ENCODE data around the gene MOGAT3. TPM values are rescaled to one million over a fixed set of nuclear protein-coding genes. Genes with fewer than 3 reads are reported as not detected.

Gene MOGAT3
- total and polyA plus RNA-seq, 9 of the 15 experiments (the other 6 are each of a cell fraction or from before 2014, with no cell fraction given) = 0.07 to 0.17 (median 0.13) TPM; not detected in 6

DNA sequence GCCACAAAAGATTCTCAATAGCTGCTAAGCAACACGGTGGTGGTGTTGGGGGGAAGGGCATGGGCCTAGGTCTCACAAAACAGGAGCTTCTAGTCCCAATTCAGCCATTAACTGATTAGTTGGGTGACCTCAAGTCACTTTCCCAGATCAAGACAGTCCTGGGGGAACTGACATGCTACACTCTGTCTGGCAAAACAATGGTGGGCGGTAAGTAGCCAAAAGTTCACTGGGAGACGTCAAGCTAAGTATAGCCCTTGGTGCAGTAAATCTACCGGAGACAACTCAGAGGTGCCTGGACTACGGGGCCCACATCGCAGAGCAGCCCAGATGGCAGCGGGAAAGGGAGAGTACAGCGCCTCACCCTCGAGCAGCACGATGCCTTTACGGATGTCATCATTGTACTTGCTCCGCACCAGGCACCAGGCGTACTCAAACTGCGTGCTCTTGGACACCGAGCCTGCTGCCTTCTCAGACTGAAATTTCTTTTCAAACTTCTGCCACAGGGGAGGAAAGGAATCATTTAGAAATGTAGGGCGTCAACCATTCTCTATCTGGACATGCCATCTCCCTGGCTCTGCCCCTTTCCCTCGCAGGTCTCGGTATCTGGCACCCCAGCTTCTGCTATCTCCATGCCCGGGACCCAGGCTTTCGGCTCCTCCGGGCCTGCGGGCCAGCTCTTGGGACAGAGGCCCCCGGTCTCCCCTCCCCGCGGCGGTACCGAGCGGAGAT, 43.0 kb upstream of the MOGAT3 start (continued):
- TF ChIP-seq, protein P1, sequence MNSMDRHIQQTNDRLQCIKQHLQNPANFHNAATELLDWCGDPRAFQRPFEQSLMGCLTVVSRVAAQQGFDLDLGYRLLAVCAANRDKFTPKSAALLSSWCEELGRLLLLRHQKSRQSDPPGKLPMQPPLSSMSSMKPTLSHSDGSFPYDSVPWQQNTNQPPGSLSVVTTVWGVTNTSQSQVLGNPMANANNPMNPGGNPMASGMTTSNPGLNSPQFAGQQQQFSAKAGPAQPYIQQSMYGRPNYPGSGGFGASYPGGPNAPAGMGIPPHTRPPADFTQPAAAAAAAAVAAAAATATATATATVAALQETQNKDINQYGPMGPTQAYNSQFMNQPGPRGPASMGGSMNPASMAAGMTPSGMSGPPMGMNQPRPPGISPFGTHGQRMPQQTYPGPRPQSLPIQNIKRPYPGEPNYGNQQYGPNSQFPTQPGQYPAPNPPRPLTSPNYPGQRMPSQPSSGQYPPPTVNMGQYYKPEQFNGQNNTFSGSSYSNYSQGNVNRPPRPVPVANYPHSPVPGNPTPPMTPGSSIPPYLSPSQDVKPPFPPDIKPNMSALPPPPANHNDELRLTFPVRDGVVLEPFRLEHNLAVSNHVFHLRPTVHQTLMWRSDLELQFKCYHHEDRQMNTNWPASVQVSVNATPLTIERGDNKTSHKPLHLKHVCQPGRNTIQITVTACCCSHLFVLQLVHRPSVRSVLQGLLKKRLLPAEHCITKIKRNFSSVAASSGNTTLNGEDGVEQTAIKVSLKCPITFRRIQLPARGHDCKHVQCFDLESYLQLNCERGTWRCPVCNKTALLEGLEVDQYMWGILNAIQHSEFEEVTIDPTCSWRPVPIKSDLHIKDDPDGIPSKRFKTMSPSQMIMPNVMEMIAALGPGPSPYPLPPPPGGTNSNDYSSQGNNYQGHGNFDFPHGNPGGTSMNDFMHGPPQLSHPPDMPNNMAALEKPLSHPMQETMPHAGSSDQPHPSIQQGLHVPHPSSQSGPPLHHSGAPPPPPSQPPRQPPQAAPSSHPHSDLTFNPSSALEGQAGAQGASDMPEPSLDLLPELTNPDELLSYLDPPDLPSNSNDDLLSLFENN (IDR thresholded peaks at IDR 0.05; ENCODE audit: low read depth in 2 of 2, low read length in 2 of 2) = no peak
- no peak for TF ChIP-seq ZNF124 (CRISPR knock-in tag; IDR thresholded peaks at IDR 0.05)
- TF ChIP-seq CBFA2T3 (IDR thresholded peaks at IDR 0.05) = peak; percentile 62
- no peak for TF ChIP-seq BRD4 (IDR thresholded peaks at IDR 0.05)
- no peak for TF ChIP-seq SP1 (CRISPR knock-in tag; IDR thresholded peaks at IDR 0.05)
- no peak for TF ChIP-seq PTBP1 (IDR thresholded peaks at IDR 0.05; ENCODE audit: low read depth, low read length)
- TF ChIP-seq, protein P2, sequence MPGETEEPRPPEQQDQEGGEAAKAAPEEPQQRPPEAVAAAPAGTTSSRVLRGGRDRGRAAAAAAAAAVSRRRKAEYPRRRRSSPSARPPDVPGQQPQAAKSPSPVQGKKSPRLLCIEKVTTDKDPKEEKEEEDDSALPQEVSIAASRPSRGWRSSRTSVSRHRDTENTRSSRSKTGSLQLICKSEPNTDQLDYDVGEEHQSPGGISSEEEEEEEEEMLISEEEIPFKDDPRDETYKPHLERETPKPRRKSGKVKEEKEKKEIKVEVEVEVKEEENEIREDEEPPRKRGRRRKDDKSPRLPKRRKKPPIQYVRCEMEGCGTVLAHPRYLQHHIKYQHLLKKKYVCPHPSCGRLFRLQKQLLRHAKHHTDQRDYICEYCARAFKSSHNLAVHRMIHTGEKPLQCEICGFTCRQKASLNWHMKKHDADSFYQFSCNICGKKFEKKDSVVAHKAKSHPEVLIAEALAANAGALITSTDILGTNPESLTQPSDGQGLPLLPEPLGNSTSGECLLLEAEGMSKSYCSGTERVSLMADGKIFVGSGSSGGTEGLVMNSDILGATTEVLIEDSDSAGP (CRISPR knock-in tag; IDR thresholded peaks at IDR 0.05) = no peak
- TF ChIP-seq ESRRB (CRISPR knock-in tag; IDR thresholded peaks at IDR 0.05; ENCODE audit: borderline replicate concordance) = no peak
- no peak for TF ChIP-seq NR3C1 (CRISPR knock-in tag; IDR thresholded peaks at IDR 0.05)
- no peak for TF ChIP-seq ETV5 (CRISPR knock-in tag; IDR thresholded peaks at IDR 0.05; ENCODE audit: low read depth)
- TF ChIP-seq CEBPG (CRISPR knock-in tag; IDR thresholded peaks at IDR 0.05) = no peak
- 0 out of 4 replicates have a peak, but pooled peaks of 1 of the 2 experiments have one; percentile 9 for TF ChIP-seq CEBPG (tag; conservative IDR thresholded peaks at IDR 0.05 in 1 of 2, IDR thresholded peaks at IDR 0.05 in 1 of 2)
- no peak for TF ChIP-seq ETS2 (tag; IDR thresholded peaks at IDR 0.05; ENCODE audit: borderline replicate concordance, poor library complexity, severe bottlenecking)
- TF ChIP-seq, protein P3, sequence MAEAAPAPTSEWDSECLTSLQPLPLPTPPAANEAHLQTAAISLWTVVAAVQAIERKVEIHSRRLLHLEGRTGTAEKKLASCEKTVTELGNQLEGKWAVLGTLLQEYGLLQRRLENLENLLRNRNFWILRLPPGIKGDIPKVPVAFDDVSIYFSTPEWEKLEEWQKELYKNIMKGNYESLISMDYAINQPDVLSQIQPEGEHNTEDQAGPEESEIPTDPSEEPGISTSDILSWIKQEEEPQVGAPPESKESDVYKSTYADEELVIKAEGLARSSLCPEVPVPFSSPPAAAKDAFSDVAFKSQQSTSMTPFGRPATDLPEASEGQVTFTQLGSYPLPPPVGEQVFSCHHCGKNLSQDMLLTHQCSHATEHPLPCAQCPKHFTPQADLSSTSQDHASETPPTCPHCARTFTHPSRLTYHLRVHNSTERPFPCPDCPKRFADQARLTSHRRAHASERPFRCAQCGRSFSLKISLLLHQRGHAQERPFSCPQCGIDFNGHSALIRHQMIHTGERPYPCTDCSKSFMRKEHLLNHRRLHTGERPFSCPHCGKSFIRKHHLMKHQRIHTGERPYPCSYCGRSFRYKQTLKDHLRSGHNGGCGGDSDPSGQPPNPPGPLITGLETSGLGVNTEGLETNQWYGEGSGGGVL (CRISPR knock-in tag; IDR thresholded peaks at IDR 0.05) = no peak
- TF ChIP-seq, protein P4, sequence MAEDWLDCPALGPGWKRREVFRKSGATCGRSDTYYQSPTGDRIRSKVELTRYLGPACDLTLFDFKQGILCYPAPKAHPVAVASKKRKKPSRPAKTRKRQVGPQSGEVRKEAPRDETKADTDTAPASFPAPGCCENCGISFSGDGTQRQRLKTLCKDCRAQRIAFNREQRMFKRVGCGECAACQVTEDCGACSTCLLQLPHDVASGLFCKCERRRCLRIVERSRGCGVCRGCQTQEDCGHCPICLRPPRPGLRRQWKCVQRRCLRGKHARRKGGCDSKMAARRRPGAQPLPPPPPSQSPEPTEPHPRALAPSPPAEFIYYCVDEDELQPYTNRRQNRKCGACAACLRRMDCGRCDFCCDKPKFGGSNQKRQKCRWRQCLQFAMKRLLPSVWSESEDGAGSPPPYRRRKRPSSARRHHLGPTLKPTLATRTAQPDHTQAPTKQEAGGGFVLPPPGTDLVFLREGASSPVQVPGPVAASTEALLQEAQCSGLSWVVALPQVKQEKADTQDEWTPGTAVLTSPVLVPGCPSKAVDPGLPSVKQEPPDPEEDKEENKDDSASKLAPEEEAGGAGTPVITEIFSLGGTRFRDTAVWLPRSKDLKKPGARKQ (CRISPR knock-in tag; IDR thresholded peaks at IDR 0.05) = no peak
- TF ChIP-seq SMARCA5 (IDR thresholded peaks at IDR 0.05) = no peak
- TF ChIP-seq ZNF57 (CRISPR knock-in tag; IDR thresholded peaks at IDR 0.05) = no peak
- no peak; the same call in 1 of the 2 replicates for TF ChIP-seq GATAD2B (IDR thresholded peaks at IDR 0.05; ENCODE audit: borderline replicate concordance)
- no peak for TF ChIP-seq PYGO2 (tag; IDR thresholded peaks at IDR 0.05)
- peak; percentile 73 for TF ChIP-seq HMGN3 (IDR thresholded peaks at IDR 0.05; ENCODE audit: borderline replicate concordance, extremely low read depth, insufficient read length, low read depth, low read length)

All from K562 (cell line).